Heart right ventricle (tissue), 12 donors: ENCODE results near the gene PVRIG. TPM values are rescaled to one million over a fixed set of nuclear protein-coding genes. Genes with fewer than 3 reads are reported as not detected.

Experiments
- polyA plus RNA-seq, 2 donors: library from polyadenylated mRNA; stranded (reverse); fragments of 200-250 nt; gene quantifications; one replicate each; pipeline ENCODE4 v1.2.3, GENCODE V29; 2013
- total RNA-seq, 10 donors: library from RNA; stranded (reverse); fragmentation: NEBNext Ultra II Directional in 3 of 10; extraction: Animal tissue kit (Norgen Biotek cat#: 25700) in 3 of 10; gene quantifications; one replicate each; pipeline versions ENCODE4 v1.2.1 to v1.2.4, GENCODE V29; 2021 to 2023
- donor health status: ischemic (EF 13 %, LVEDD 7.1; RV severe dilation, severe dysfunction).
- donor health status: healthy with polysubstance abuse.
- donor health status: DM: no; HTN: yes; CAD: no.
- donor health status: DM: no; HTN: no; CAD: no.
- donor health status: ischemic (EF 25% LVEDD 6.9; RV normal size, moderate dysfunction).
- donor health status: ischemic (EF 25% LVEDD 5.7; RV mildly dilated, moderate dysfunction).
- donor health status: healthy.
- donor health status: nonischemic (EF 11% LVEDD 7.7; RV severe dilation, severe dysfunction).
- donor health status: DM: yes; HTN: yes; CAD: no.
- donor health status: PGD.
- donor health status: ischemic (EF 29% LVEDD 5.4; RV normal size, mild dysfunction).
- donor health status: nonischemic (EF 23%, LVEDD 6.1; RV moderate dilation, normal function).

Gene PVRIG
- total and polyA plus RNA-seq, 12 donors = 0.22 to 2.1 (median 0.59) TPM; not detected in 9

Other genes with a start within 250 kb of the PVRIG start
- gene AZGP1, start 243.9 kb upstream of the PVRIG start, total RNA-seq = 100 to 1,000 TPM in 4 of 10 donors, 10 to 100 TPM in 6; 37.8 to 335 (median 74.4) TPM
- gene AZGP1, start 243.9 kb upstream of the PVRIG start, polyA plus RNA-seq = 100 to 1,000 TPM; 148 to 183 TPM
- gene ZKSCAN1, start 204.4 kb upstream of the PVRIG start, total RNA-seq = 10 to 100 TPM; 37.4 to 68.9 (median 49.7) TPM
- gene ZKSCAN1, start 204.4 kb upstream of the PVRIG start, polyA plus RNA-seq = 10 to 100 TPM in 1 of 2 donors, 1 to 10 TPM in 1; 4.7 to 15.7 TPM
- 1 to 10 TPM; 5.4 to 10.0 (median 6.9) TPM for gene ZSCAN21, start 170.2 kb upstream of the PVRIG start, total RNA-seq
- gene ZSCAN21, start 170.2 kb upstream of the PVRIG start, polyA plus RNA-seq = 1 to 10 TPM; 5.8 to 8.3 TPM
- gene ZNF3, start 138.2 kb upstream of the PVRIG start, total RNA-seq = 10 to 100 TPM; 14.1 to 17.8 (median 15.3) TPM
- 10 to 100 TPM in 1 of 2 donors, 1 to 10 TPM in 1; 9.0 to 17.7 TPM for gene ZNF3, start 138.2 kb upstream of the PVRIG start, polyA plus RNA-seq
- 100 to 1,000 TPM; 106 to 130 (median 113) TPM for gene COPS6, start 131.0 kb upstream of the PVRIG start, total RNA-seq
- gene COPS6, start 131.0 kb upstream of the PVRIG start, polyA plus RNA-seq = 100 to 1,000 TPM; 121 to 135 TPM
- 10 to 100 TPM; 11.6 to 30.4 (median 15.5) TPM for gene MCM7, start 118.6 kb upstream of the PVRIG start, total RNA-seq
- 10 to 100 TPM; 22.7 to 25.1 TPM for gene MCM7, start 118.6 kb upstream of the PVRIG start, polyA plus RNA-seq
- 10 to 100 TPM in 9 of 10 donors, 1 to 10 TPM in 1; 8.4 to 14.4 (median 11.0) TPM for gene AP4M1, start 118.3 kb upstream of the PVRIG start, total RNA-seq
- gene AP4M1, start 118.3 kb upstream of the PVRIG start, polyA plus RNA-seq = 10 to 100 TPM; 15.9 to 20.6 TPM
- 10 to 100 TPM; 28.0 to 43.3 (median 31.0) TPM for gene TAF6, start 100.6 kb upstream of the PVRIG start, total RNA-seq
- 10 to 100 TPM; 23.5 to 33.6 TPM for gene TAF6, start 100.6 kb upstream of the PVRIG start, polyA plus RNA-seq
- 10 to 100 TPM in 1 of 10 donors, 1 to 10 TPM in 9; 4.9 to 10.8 (median 6.6) TPM for gene CNPY4, start 100.3 kb upstream of the PVRIG start, total RNA-seq
- 10 to 100 TPM; 11.7 to 13.7 TPM for gene CNPY4, start 100.3 kb upstream of the PVRIG start, polyA plus RNA-seq
- gene MBLAC1, start 93.0 kb upstream of the PVRIG start, total RNA-seq = 1 to 10 TPM; 1.2 to 3.5 (median 2.0) TPM
- gene MBLAC1, start 93.0 kb upstream of the PVRIG start, polyA plus RNA-seq = 1 to 10 TPM; 2.6 to 2.9 TPM
- 100 to 1,000 TPM in 1 of 10 donors, 10 to 100 TPM in 9; 72.3 to 102 (median 88.5) TPM for gene LAMTOR4, start 71.0 kb upstream of the PVRIG start, total RNA-seq
- 100 to 1,000 TPM; 147 to 210 TPM for gene LAMTOR4, start 71.0 kb upstream of the PVRIG start, polyA plus RNA-seq
- gene TRAPPC14, start 61.2 kb upstream of the PVRIG start, total RNA-seq = 10 to 100 TPM in 1 of 10 donors, 1 to 10 TPM in 9; 3.9 to 10.8 (median 7.6) TPM
- 10 to 100 TPM in 1 of 2 donors, 1 to 10 TPM in 1; 7.8 to 17.5 TPM for gene TRAPPC14, start 61.2 kb upstream of the PVRIG start, polyA plus RNA-seq
- 1 to 10 TPM in 9 of 10 donors, under 1 TPM in 1; 1.00 to 3.1 (median 1.5) TPM for gene GAL3ST4, start 51.3 kb upstream of the PVRIG start, total RNA-seq
- 1 to 10 TPM; 1.1 to 1.6 TPM for gene GAL3ST4, start 51.3 kb upstream of the PVRIG start, polyA plus RNA-seq
- 1 to 10 TPM in 1 of 10 donors, under 1 TPM in 7, not detected in 2; 0.11 to 1.1 (median 0.50) TPM for gene GPC2, start 42.6 kb upstream of the PVRIG start, total RNA-seq
- under 1 TPM; 0.51 TPM for gene GPC2, start 42.6 kb upstream of the PVRIG start, polyA plus RNA-seq
- 1 to 10 TPM in 3 of 10 donors, under 1 TPM in 6, not detected in 1; 0.32 to 1.5 (median 0.47) TPM for gene STAG3, start 42.0 kb upstream of the PVRIG start, total RNA-seq
- under 1 TPM; 0.13 to 0.66 TPM for gene STAG3, start 42.0 kb upstream of the PVRIG start, polyA plus RNA-seq
- not detected for gene SPDYE3, start 87.8 kb downstream of the PVRIG start, total RNA-seq
- gene SPDYE3, start 87.8 kb downstream of the PVRIG start, polyA plus RNA-seq = under 1 TPM; 0.04 to 0.15 TPM
- gene PILRB, start 138.2 kb downstream of the PVRIG start, total RNA-seq = 10 to 100 TPM in 6 of 10 donors, 1 to 10 TPM in 4; 7.3 to 15.5 (median 10.5) TPM
- 10 to 100 TPM; 14.5 to 69.1 TPM for gene PILRB, start 138.2 kb downstream of the PVRIG start, polyA plus RNA-seq
- gene PILRA, start 153.5 kb downstream of the PVRIG start, total RNA-seq = 10 to 100 TPM in 1 of 10 donors, 1 to 10 TPM in 9; 1.1 to 12.4 (median 2.5) TPM
- 1 to 10 TPM; 2.9 to 4.2 TPM for gene PILRA, start 153.5 kb downstream of the PVRIG start, polyA plus RNA-seq
- gene ZCWPW1, start 208.8 kb downstream of the PVRIG start, total RNA-seq = 1 to 10 TPM; 3.3 to 5.5 (median 4.0) TPM
- 1 to 10 TPM; 7.2 to 7.5 TPM for gene ZCWPW1, start 208.8 kb downstream of the PVRIG start, polyA plus RNA-seq
- 10 to 100 TPM; 17.2 to 27.7 (median 23.0) TPM for gene MEPCE, start 209.9 kb downstream of the PVRIG start, total RNA-seq
- gene MEPCE, start 209.9 kb downstream of the PVRIG start, polyA plus RNA-seq = 10 to 100 TPM; 15.1 to 18.7 TPM
- 10 to 100 TPM in 7 of 10 donors, 1 to 10 TPM in 3; 7.5 to 18.2 (median 11.3) TPM for gene PPP1R35, start 216.5 kb downstream of the PVRIG start, total RNA-seq
- gene PPP1R35, start 216.5 kb downstream of the PVRIG start, polyA plus RNA-seq = 10 to 100 TPM; 30.3 to 60.4 TPM
- gene SPACDR, start 244.3 kb downstream of the PVRIG start, total RNA-seq = 1 to 10 TPM in 2 of 10 donors, under 1 TPM in 4, not detected in 4; 0.28 to 1.1 (median 0.54) TPM
- gene SPACDR, start 244.3 kb downstream of the PVRIG start, polyA plus RNA-seq = 1 to 10 TPM in 1 of 2 donors, under 1 TPM in 1; 0.93 to 1.3 TPM